ENCODE data around the gene PIK3R1.

- TF ChIP-seq, protein P1, sequence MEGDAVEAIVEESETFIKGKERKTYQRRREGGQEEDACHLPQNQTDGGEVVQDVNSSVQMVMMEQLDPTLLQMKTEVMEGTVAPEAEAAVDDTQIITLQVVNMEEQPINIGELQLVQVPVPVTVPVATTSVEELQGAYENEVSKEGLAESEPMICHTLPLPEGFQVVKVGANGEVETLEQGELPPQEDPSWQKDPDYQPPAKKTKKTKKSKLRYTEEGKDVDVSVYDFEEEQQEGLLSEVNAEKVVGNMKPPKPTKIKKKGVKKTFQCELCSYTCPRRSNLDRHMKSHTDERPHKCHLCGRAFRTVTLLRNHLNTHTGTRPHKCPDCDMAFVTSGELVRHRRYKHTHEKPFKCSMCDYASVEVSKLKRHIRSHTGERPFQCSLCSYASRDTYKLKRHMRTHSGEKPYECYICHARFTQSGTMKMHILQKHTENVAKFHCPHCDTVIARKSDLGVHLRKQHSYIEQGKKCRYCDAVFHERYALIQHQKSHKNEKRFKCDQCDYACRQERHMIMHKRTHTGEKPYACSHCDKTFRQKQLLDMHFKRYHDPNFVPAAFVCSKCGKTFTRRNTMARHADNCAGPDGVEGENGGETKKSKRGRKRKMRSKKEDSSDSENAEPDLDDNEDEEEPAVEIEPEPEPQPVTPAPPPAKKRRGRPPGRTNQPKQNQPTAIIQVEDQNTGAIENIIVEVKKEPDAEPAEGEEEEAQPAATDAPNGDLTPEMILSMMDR (IDR thresholded peaks at IDR 0.05), result no peak
- TF ChIP-seq POLR2A (IDR thresholded peaks at IDR 0.05), result no peak
Observed at GRCh38 chr5:68299575-68299974, 84.0 kb downstream of the PIK3R1 start.
